PFSK-1 (cell line): ENCODE data around the gene SLC51A.

Experiments
- FOXP2 ChIP-seq: optimal IDR thresholded peaks from 2 replicates; pipeline ENCODE3; 2011; ENCODE audit warnings: borderline replicate concordance, control low read depth, inconsistent platforms; ENCODE audit not compliant: insufficient read depth; ENCODE audit errors: extremely low read length, extremely low read depth
- POLR2AphosphoS5 ChIP-seq: IDR thresholded peaks from 2 replicates; pipeline ENCODE4 v1.6.1; 2012; ENCODE audit warnings: low read depth, mild to moderate bottlenecking, control low read depth, low read length, moderate library complexity
- REST ChIP-seq, 2 experiments: IDR thresholded peaks; 2 replicates each; pipeline versions ENCODE4 v1.6.1 to v1.8.0; 2011 to 2012; ENCODE audit warnings: low read depth in 2 of 2, low read length in 2 of 2, control low read depth in 1 of 2, inconsistent platforms in 1 of 2, mild to moderate bottlenecking in 1 of 2, moderate library complexity in 1 of 2; ENCODE audit not compliant: insufficient read depth in 1 of 2
- SIN3A ChIP-seq: IDR thresholded peaks from 2 replicates; pipeline ENCODE4 v1.6.1; 2012; ENCODE audit warnings: mild to moderate bottlenecking, low read length, moderate library complexity, borderline replicate concordance; ENCODE audit not compliant: insufficient read depth
- TAF1 ChIP-seq: IDR thresholded peaks from 2 replicates; pipeline ENCODE4 v1.6.1; 2012; ENCODE audit warnings: low read length, control low read depth, borderline replicate concordance; ENCODE audit not compliant: insufficient read depth

- TF ChIP-seq POLR2AphosphoS5, result no peak
- TF ChIP-seq FOXP2, result no peak
- TF ChIP-seq REST (IDR thresholded peaks at IDR 0.05; ENCODE audit: insufficient read depth in 1 of 2, low read depth in 2 of 2, low read length in 2 of 2), result no peak
- no peak for TF ChIP-seq SIN3A
- no peak for TF ChIP-seq TAF1
Measured at GRCh38 chr3:196177967-196178366, 38.4 kb upstream of the SLC51A start.
